Measurements from ENCODE around the gene STUM. TPM values are rescaled to one million over a fixed set of nuclear protein-coding genes. Genes with fewer than 3 reads are reported as not detected.
A peak's percentile ranks its signal among the peaks of the same experiment; 100 is the strongest.

The STUM gene
- total RNA-seq, 1 donor from 2014 or later: 24.3 TPM

- no peak for DNase-seq
Measured at GRCh38 chr1:226641671-226642231, 93.2 kb downstream of the STUM start.

GRCh38 chr1:226642421-226642820 lies 93.9 kb downstream of the STUM start:
- DNase-seq: no peak

- DNase-seq: peak; percentile 52
Measured at GRCh38 chr1:226643177-226643576, 94.6 kb downstream of the STUM start.

GRCh38 chr1:226643611-226644540 lies 95.3 kb downstream of the STUM start:
- DNase-seq: no peak

GRCh38 chr1:226644541-226645176 lies 96.1 kb downstream of the STUM start:
- DNase-seq: no peak

GRCh38 chr1:226645279-226645976 lies 96.9 kb downstream of the STUM start:
- no peak for DNase-seq

- DNase-seq: no peak
Measured at GRCh38 chr1:226646026-226646869, 97.7 kb downstream of the STUM start.

- no peak for DNase-seq
Measured at GRCh38 chr1:226646870-226647449, 98.4 kb downstream of the STUM start.

GRCh38 chr1:226647719-226648118 lies 99.2 kb downstream of the STUM start:
- no peak for DNase-seq

GRCh38 chr1:226648421-226648820 lies 99.9 kb downstream of the STUM start:
- no peak for DNase-seq

- DNase-seq: no peak
Measured at GRCh38 chr1:226649244-226649643, 100.7 kb downstream of the STUM start.

- DNase-seq: no peak
Measured at GRCh38 chr1:226649780-226650179, 101.2 kb downstream of the STUM start.

- DNase-seq: no peak
Measured at GRCh38 chr1:226650236-226650841, 101.8 kb downstream of the STUM start.

- DNase-seq: no peak
Measured at GRCh38 chr1:226651041-226651731, 102.6 kb downstream of the STUM start.

- DNase-seq: no peak
Measured at GRCh38 chr1:226651732-226652105, 103.2 kb downstream of the STUM start.

- no peak for DNase-seq
Measured at GRCh38 chr1:226652613-226653012, 104.0 kb downstream of the STUM start.

GRCh38 chr1:226653311-226653921 lies 104.9 kb downstream of the STUM start:
- no peak for DNase-seq

GRCh38 chr1:226654046-226654667 lies 105.6 kb downstream of the STUM start:
- no peak for DNase-seq

- DNase-seq: no peak
Measured at GRCh38 chr1:226654668-226655055, 106.1 kb downstream of the STUM start.
